ENCODE measurements around the gene TANC1. TPM values are rescaled to one million over a fixed set of nuclear protein-coding genes. Genes with fewer than 3 reads are reported as not detected.

The TANC1 gene
- total and polyA plus RNA-seq, 2 donors (not counting 3 experiments of a cell fraction or from before 2014, with no cell fraction given), result 58.9 to 99.4 TPM

GRCh38 chr2:159153463-159153862 lies 185.0 kb downstream of the TANC1 start:
- intact Hi-C loops (cut with micrococcal nuclease), result no loop called here
- ChIA-PET CTCF (interaction anchor here (0.9 to 3.0 kb wide), 4 partner anchors 8 to 17 kb away, joined by 3 to 12 read pairs (median 6); no protein-coding TSS in a partner anchor), POLR2A (no interaction called here)
- Histone ChIP-seq H3K9me3 (replicated peaks; ENCODE audit: control insufficient read depth, insufficient read depth, low read length) (no peaks in the 10 kb centered on the region), H3K4me3 (replicated peaks in 1 of 3; ENCODE audit: insufficient read depth in 1 of 3, low read depth in 1 of 3, low read length in 3 of 3) (no peak overlapping the region), H3K27ac (ENCODE audit: insufficient read depth, low read depth, low read length) (no peak overlapping the region), H4K20me1 (replicated peaks; ENCODE audit: control insufficient read depth, extremely low read depth, insufficient read depth, low read length) (no peaks in the 10 kb centered on the region), H2AFZ (ENCODE audit: low read depth, low read length) (no peak overlapping the region), H3K9ac (replicated peaks; ENCODE audit: extremely low read depth, insufficient read depth, low read length) (no peak overlapping the region), H3K79me2 (ENCODE audit: control insufficient read depth, insufficient read depth, low read length) (peaks cover 3% of the 10 kb centered on the region), H3K9me1 (replicated peaks; ENCODE audit: control insufficient read depth, extremely low read depth, insufficient read depth, low read length) (no peaks in the 10 kb centered on the region), H3K4me2 (ENCODE audit: insufficient read depth, low read length) (no peak overlapping the region), H3K4me1 (ENCODE audit: control insufficient read depth, extremely low read depth, insufficient read depth, low read length) (peaks cover 51% of the 10 kb centered on the region), H3K27me3 (ENCODE audit: control insufficient read depth in 2 of 2, insufficient read depth in 2 of 2, low read length in 2 of 2) (no peaks in the 10 kb centered on the region), H3K36me3 (ENCODE audit: control insufficient read depth in 2 of 2, extremely low read depth in 1 of 2, insufficient read depth in 2 of 2, low read length in 2 of 2) (peaks cover 18 to 20% of the 10 kb centered on the region in 2 experiments)
- no TSS peak for BruUV-seq (replicated peaks)
- no peak for TF ChIP-seq MYC (IDR thresholded peaks at IDR 0.05; ENCODE audit: low read depth, low read length)
- TF ChIP-seq POLR2AphosphoS5 (IDR thresholded peaks at IDR 0.05; ENCODE audit: insufficient read depth, low read depth, low read length), result no peak
- no peak for TF ChIP-seq EZH2 (IDR thresholded peaks at IDR 0.05; ENCODE audit: borderline replicate concordance, low read depth, low read length, severe bottlenecking)
- TF ChIP-seq GATA2 (IDR thresholded peaks at IDR 0.05; ENCODE audit: insufficient read depth, insufficient read length, low read depth, low read length), result no peak
- TF ChIP-seq CTCF (IDR thresholded peaks at IDR 0.05; ENCODE audit: extremely low read depth in 1 of 2, insufficient read depth in 1 of 2, low read depth in 1 of 2, low read length in 2 of 2), result no peak
- TF ChIP-seq MAX (IDR thresholded peaks at IDR 0.05; ENCODE audit: insufficient read depth, insufficient read length), result no peak
- no peak for TF ChIP-seq JUN (IDR thresholded peaks at IDR 0.05; ENCODE audit: borderline replicate concordance, insufficient read depth, insufficient read length, low read depth)
- TF ChIP-seq POLR2A (IDR thresholded peaks at IDR 0.05; ENCODE audit: low read depth, low read length), result no peak
- no peak for TF ChIP-seq FOS (IDR thresholded peaks at IDR 0.05; ENCODE audit: borderline replicate concordance, insufficient read depth, low read length)
- dilution Hi-C loops (cut with MboI; ENCODE audit: extremely low pct_ligation_motif_present, low sequenced_read_pairs), result no loop called here
- FAIRE-seq, result no peak
- no peak for DNase-seq (ENCODE audit: low read depth, low spot score)
